K562 (cell line): Measurements from ENCODE around the gene DUS1L. TPM values are rescaled to one million over a fixed set of nuclear protein-coding genes. Genes with fewer than 3 reads are reported as not detected.

ENCODE experiments used
- ATF1 ChIP-seq, 2 experiments: fragments of 450-650 bp in 1 of 2; IDR thresholded peaks; 2 replicates each; pipeline ENCODE4 v1.6.1; 2016; ENCODE audit warnings: missing compliant biosample characterization in 1 of 2, missing genetic modification characterization in 1 of 2
- DPF2 ChIP-seq: fragments of 450-650 bp; IDR thresholded peaks from 2 replicates; pipeline ENCODE4 v1.6.1; 2016
- ESRRA ChIP-seq: fragments of 450-650 bp; IDR thresholded peaks from 2 replicates; pipeline ENCODE4 v1.6.1; 2014; ENCODE audit warnings: low read depth, mild to moderate bottlenecking, moderate library complexity, borderline replicate concordance
- EZH2 ChIP-seq: IDR thresholded peaks from 2 replicates; pipeline ENCODE4 v1.6.1; 2012; ENCODE audit warnings: low read depth, mild to moderate bottlenecking, inconsistent platforms, low read length, borderline replicate concordance
- HMBOX1 ChIP-seq: sonication (generic); IDR thresholded peaks from 2 replicates; pipeline ENCODE4 v1.6.1; 2016
- KAT7 ChIP-seq: sonication (generic); formaldehyde crosslinking; IDR thresholded peaks from 2 replicates; pipeline ENCODE4 v1.8.0; 2022; ENCODE audit warnings: missing genetic modification reagents, mild to moderate bottlenecking, borderline replicate concordance
- LEF1 ChIP-seq: fragments of 450-650 bp; IDR thresholded peaks from 2 replicates; pipeline ENCODE4 v1.6.1; 2016; ENCODE audit warnings: mild to moderate bottlenecking
- NR2C2 ChIP-seq, 2 experiments: fragments of 200-800 bp in 1 of 2; sonication (Bioruptor generic) in 1 of 2; sonication (generic) in 1 of 2; formaldehyde crosslinking in 1 of 2; IDR thresholded peaks; 2 replicates each; pipeline versions ENCODE4 v1.6.1 to v1.8.0; 2016 to 2022; ENCODE audit warnings: mild to moderate bottlenecking in 1 of 2, missing compliant biosample characterization in 1 of 2, missing genetic modification characterization in 1 of 2, missing genetic modification reagents in 1 of 2
- NR4A1 ChIP-seq, 2 experiments: fragments of 250-450 bp in 1 of 2; fragments of 450-650 bp in 1 of 2; sonication (Bioruptor Pico) in 1 of 2; IDR thresholded peaks; 2 replicates each; pipeline versions ENCODE4 v1.4.0 to v1.6.1; 2016 to 2020; ENCODE audit warnings: mild to moderate bottlenecking in 2 of 2, missing compliant biosample characterization in 1 of 2, missing genetic modification characterization in 1 of 2, moderate library complexity in 1 of 2
- POLR2A ChIP-seq: fragments of 450-650 bp; conservative IDR thresholded peaks from 2 replicates; pipeline ENCODE4 v1.6.1; 2016
- RBFOX2 ChIP-seq: fragments of 200-400 bp; formaldehyde crosslinking; IDR thresholded peaks from 2 replicates; pipeline ENCODE4 v1.6.1; 2017; ENCODE audit warnings: low read depth, mild to moderate bottlenecking, low read length, moderate library complexity
- RFX1 ChIP-seq: fragments of 450-650 bp; IDR thresholded peaks from 2 replicates; pipeline ENCODE4 v1.6.1; 2016; ENCODE audit warnings: mild to moderate bottlenecking, moderate library complexity
- SIN3A ChIP-seq, 2 experiments: fragments of 150-350 bp in 1 of 2; IDR thresholded peaks; 2 replicates each; pipeline ENCODE4 v1.6.1; 2011 to 2016; ENCODE audit warnings: borderline replicate concordance in 2 of 2, low read depth in 2 of 2, low read length in 2 of 2, mild to moderate bottlenecking in 2 of 2, moderate library complexity in 2 of 2; ENCODE audit not compliant: control insufficient read depth in 1 of 2
- TCF7 ChIP-seq: sonication (generic); IDR thresholded peaks from 2 replicates; pipeline ENCODE4 v1.6.1; 2016; ENCODE audit warnings: antibody characterized with exemption, borderline replicate concordance
- ZNF165 ChIP-seq: fragments of 250-450 bp; sonication (Bioruptor Pico); IDR thresholded peaks from 2 replicates; pipeline ENCODE4 v1.4.0; 2020; ENCODE audit warnings: borderline replicate concordance
- ZNF696 ChIP-seq: fragments of 250-450 bp; sonication (Bioruptor Pico); conservative IDR thresholded peaks from 2 replicates; pipeline ENCODE4 v1.4.0; 2020; ENCODE audit warnings: mild to moderate bottlenecking, moderate library complexity
- polyA plus RNA-seq, 8 experiments: library from polyadenylated mRNA; depleted of rRNA in 4 of 8; stranded (reverse) in 5 of 8; unstranded in 3 of 8; fragments of >200 nt; fragmentation: Nextera tagmentation in 2 of 8; fragmentation: Illumina TruSeq in 1 of 8; extraction: Ambion mirVana in 2 of 8; extraction: Trizol in 1 of 8; gene quantifications; 2 replicates each; pipeline versions ENCODE4 v1.2.1 to v1.2.3, GENCODE V29; 2011 to 2014; ENCODE audit warnings: inconsistent platforms in 1 of 8, missing spikeins in 1 of 8
- total RNA-seq, 7 experiments: library from RNA; depleted of rRNA in 6 of 7; stranded (reverse); fragments of >200 nt in 6 of 7; fragmentation: Illumina TruSeq in 2 of 7; extraction: Trizol in 2 of 7; gene quantifications; 2 replicates each; pipeline versions ENCODE4 v1.2.1 to v1.2.3, GENCODE V29; 2011 to 2021; ENCODE audit warnings: low replicate concordance in 1 of 7
- TF ChIP-seq, protein P1 (sequence below): fragments of 250-450 bp; sonication (Bioruptor Pico); IDR thresholded peaks from 2 replicates; pipeline ENCODE4 v1.5.0; 2022; ENCODE audit warnings: mild to moderate bottlenecking
- TF ChIP-seq, protein P2 (sequence below): fragments of 450-650 bp; formaldehyde crosslinking; conservative IDR thresholded peaks from 2 replicates; pipeline ENCODE4 v1.4.0; 2022; ENCODE audit warnings: mild to moderate bottlenecking, missing genetic modification characterization

The DUS1L gene
- total and polyA plus RNA-seq, 9 of the 15 experiments (the other 6 are each of a cell fraction or from before 2014, with no cell fraction given) = 7.8 to 210 (median 83.9) TPM

DNA sequence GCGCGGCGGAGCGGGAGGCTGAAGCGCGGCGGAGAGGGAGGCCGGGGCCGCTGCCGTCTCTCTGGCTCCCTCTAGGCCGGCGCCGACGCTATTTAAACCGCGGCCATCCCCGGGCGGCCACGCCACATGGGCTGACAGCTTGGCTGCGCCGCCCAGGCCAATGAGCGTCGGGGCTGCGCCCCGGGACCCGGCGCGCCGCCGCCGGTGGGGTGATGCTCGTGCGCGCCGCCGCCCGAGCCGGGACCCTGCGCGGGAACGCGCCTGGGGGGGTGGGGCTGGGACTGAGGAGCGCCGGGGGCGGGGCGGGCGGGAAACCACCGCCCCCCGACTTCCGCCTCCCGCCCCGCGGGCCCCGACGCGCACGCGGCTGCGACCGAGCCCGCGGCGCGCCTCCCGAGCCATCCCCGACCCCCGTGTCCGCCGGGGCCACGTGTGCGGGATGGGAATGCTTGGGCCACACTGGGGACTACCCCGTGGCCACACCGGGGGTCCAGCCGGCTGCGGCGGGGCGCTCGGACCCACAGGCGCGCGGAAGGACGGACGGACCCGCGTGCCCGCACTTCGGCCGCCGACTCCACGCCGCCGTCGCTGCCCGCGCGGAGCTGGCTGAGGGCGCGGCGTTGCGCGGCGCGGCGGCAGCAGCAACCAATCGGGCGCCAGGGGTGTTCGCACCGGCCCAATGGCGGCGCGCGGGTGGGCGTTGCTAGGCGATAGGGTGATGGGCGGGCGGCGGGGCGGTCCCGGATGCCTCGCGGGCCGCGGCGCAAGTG, 32.8 kb upstream of the DUS1L start, which contains the start of gene FASN (continued):
- TF ChIP-seq SIN3A (IDR thresholded peaks at IDR 0.05; ENCODE audit: borderline replicate concordance in 2 of 2, control insufficient read depth in 1 of 2, low read depth in 2 of 2, low read length in 2 of 2) = peak; percentile 86 to 91; a peak in 2 of 4 replicates
- TF ChIP-seq DPF2 = no peak
- TF ChIP-seq HMBOX1 = no peak
- no peak for TF ChIP-seq TCF7
- TF ChIP-seq POLR2A = peak; percentile 84
- no peak for TF ChIP-seq KAT7
- TF ChIP-seq EZH2 = no peak
- TF ChIP-seq, protein P1, sequence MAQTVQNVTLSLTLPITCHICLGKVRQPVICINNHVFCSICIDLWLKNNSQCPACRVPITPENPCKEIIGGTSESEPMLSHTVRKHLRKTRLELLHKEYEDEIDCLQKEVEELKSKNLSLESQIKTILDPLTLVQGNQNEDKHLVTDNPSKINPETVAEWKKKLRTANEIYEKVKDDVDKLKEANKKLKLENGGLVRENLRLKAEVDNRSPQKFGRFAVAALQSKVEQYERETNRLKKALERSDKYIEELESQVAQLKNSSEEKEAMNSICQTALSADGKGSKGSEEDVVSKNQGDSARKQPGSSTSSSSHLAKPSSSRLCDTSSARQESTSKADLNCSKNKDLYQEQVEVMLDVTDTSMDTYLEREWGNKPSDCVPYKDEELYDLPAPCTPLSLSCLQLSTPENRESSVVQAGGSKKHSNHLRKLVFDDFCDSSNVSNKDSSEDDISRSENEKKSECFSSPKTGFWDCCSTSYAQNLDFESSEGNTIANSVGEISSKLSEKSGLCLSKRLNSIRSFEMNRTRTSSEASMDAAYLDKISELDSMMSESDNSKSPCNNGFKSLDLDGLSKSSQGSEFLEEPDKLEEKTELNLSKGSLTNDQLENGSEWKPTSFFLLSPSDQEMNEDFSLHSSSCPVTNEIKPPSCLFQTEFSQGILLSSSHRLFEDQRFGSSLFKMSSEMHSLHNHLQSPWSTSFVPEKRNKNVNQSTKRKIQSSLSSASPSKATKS = no peak
- TF ChIP-seq NR2C2 (CRISPR knock-in tag; IDR thresholded peaks at IDR 0.05) = no peak; the same call in 1 of the 2 replicates
- no peak; the same call in none of the 2 replicates for TF ChIP-seq NR2C2 (tag; IDR thresholded peaks at IDR 0.05)
- TF ChIP-seq ESRRA = peak; percentile 51; the same call in 1 of the 2 replicates
- TF ChIP-seq, protein P2, sequence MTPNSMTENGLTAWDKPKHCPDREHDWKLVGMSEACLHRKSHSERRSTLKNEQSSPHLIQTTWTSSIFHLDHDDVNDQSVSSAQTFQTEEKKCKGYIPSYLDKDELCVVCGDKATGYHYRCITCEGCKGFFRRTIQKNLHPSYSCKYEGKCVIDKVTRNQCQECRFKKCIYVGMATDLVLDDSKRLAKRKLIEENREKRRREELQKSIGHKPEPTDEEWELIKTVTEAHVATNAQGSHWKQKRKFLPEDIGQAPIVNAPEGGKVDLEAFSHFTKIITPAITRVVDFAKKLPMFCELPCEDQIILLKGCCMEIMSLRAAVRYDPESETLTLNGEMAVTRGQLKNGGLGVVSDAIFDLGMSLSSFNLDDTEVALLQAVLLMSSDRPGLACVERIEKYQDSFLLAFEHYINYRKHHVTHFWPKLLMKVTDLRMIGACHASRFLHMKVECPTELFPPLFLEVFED = no peak
- no peak for TF ChIP-seq ZNF696 (CRISPR knock-in tag)
- TF ChIP-seq NR4A1 (CRISPR knock-in tag; IDR thresholded peaks at IDR 0.05) = peak; percentile 67; the same call in 1 of the 2 replicates
- TF ChIP-seq NR4A1 (tag; IDR thresholded peaks at IDR 0.05) = no peak
- no peak for TF ChIP-seq ZNF165 (CRISPR knock-in tag)
- peak; percentile 77 for TF ChIP-seq RBFOX2
- TF ChIP-seq ATF1 (CRISPR knock-in tag; IDR thresholded peaks at IDR 0.05) = 0 out of 2 replicates have a peak, but pooled peaks have one; percentile 17
- no peak for TF ChIP-seq ATF1 (tag; IDR thresholded peaks at IDR 0.05)
- TF ChIP-seq LEF1 = no peak
- no peak; the same call in 1 of the 2 replicates for TF ChIP-seq RFX1
